Neural cell (in vitro differentiated cells): ENCODE results near the gene ZNF407.

Experiments used
- CTCF ChIP-seq: fragments of 450-650 bp; IDR thresholded peaks from 2 replicates; pipeline ENCODE4 v1.5.1; 2014; ENCODE audit warnings: antibody characterized with exemption, mild to moderate bottlenecking, moderate library complexity; ENCODE audit not compliant: poor library complexity, severe bottlenecking
- EP300 ChIP-seq: fragments of 450-650 bp; conservative IDR thresholded peaks from 2 replicates; pipeline ENCODE4 v1.6.1; 2014; ENCODE audit warnings: antibody characterized with exemption, mild to moderate bottlenecking, moderate library complexity; ENCODE audit not compliant: poor library complexity, severe bottlenecking
- EZH2 ChIP-seq: fragments of 200-600, 300-800 bp; shearing (Covaris generic), sonication (generic); IDR thresholded peaks from 2 replicates; pipeline ENCODE4 v1.6.1; 2014; ENCODE audit warnings: antibody characterized with exemption, low read length, borderline replicate concordance, mild to moderate bottlenecking; ENCODE audit not compliant: insufficient read depth, poor library complexity, severe bottlenecking
- MXI1 ChIP-seq: fragments of 450-650 bp; conservative IDR thresholded peaks from 2 replicates; pipeline ENCODE4 v1.6.1; 2014; ENCODE audit warnings: antibody characterized with exemption, mild to moderate bottlenecking; ENCODE audit not compliant: poor library complexity, severe bottlenecking
- POLR2AphosphoS5 ChIP-seq: IDR thresholded peaks from 2 replicates; pipeline ENCODE4 v1.6.1; 2012
- RAD21 ChIP-seq: fragments of 450-650 bp; conservative IDR thresholded peaks from 2 replicates; pipeline ENCODE4 v1.6.1; 2014; ENCODE audit warnings: antibody characterized with exemption, mild to moderate bottlenecking, moderate library complexity
- REST ChIP-seq: IDR thresholded peaks from 2 replicates; pipeline ENCODE4 v1.6.1; 2012; ENCODE audit warnings: borderline replicate concordance
- SMC3 ChIP-seq: fragments of 450-650 bp; conservative IDR thresholded peaks from 2 replicates; pipeline ENCODE4 v1.6.1; 2014; ENCODE audit warnings: antibody characterized with exemption, mild to moderate bottlenecking, moderate library complexity; ENCODE audit not compliant: poor library complexity
- TAF1 ChIP-seq: IDR thresholded peaks from 2 replicates; pipeline ENCODE4 v1.6.1; 2012; ENCODE audit warnings: low read depth

GRCh38 chr18:74604774-74605173 is 7.1 kb downstream of the ZNF407 start:
- TF ChIP-seq CTCF (no peak), TAF1 (no peak), RAD21 (no peak), EZH2 (no peak), POLR2AphosphoS5 (no peak), EP300 (no peak), SMC3 (no peak), REST (no peak), MXI1 (no peak)
